Stimulated activated CD8-positive, alpha-beta memory T cell treated with anti-CD3 and anti-CD28 coated beads, Interleukin-12 subunit alpha, Interleukin-12 subunit beta, amount 100 ng/mL, for 1 hour (primary cell): Measurements from ENCODE around the gene PRDM2.
"Not testable (repeated sequence)": the region's sequence is repeated elsewhere in the genome, so short reads cannot be mapped to it uniquely, and the experiment has no call there.

ENCODE experiments used
- DNase-seq: peaks from one replicate; pipeline ENCODE4 v3.0.0-alpha.2; 2020; ENCODE audit warnings: low read depth

PRDM2 gene

DNA sequence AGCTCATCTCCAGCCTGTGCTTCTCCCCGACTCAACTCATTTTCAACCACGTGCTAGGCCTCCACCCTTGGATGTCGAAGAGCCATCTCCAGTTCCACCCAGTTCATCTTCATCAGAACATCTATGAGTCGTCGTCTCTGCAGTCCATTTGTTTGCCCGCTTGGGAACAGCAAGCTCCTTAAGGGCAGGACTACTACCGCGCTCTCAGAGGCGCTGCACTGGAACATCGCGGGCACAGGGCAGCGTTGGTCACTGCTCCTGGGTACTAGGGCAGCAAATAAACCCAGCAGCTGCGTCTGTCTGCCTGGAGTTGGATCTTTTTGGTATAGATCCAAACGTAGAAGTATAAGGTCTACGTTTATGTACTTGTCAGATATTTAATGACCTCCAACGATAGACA lies 478 bp upstream of the PRDM2 start:
- no peak for DNase-seq

DNA sequence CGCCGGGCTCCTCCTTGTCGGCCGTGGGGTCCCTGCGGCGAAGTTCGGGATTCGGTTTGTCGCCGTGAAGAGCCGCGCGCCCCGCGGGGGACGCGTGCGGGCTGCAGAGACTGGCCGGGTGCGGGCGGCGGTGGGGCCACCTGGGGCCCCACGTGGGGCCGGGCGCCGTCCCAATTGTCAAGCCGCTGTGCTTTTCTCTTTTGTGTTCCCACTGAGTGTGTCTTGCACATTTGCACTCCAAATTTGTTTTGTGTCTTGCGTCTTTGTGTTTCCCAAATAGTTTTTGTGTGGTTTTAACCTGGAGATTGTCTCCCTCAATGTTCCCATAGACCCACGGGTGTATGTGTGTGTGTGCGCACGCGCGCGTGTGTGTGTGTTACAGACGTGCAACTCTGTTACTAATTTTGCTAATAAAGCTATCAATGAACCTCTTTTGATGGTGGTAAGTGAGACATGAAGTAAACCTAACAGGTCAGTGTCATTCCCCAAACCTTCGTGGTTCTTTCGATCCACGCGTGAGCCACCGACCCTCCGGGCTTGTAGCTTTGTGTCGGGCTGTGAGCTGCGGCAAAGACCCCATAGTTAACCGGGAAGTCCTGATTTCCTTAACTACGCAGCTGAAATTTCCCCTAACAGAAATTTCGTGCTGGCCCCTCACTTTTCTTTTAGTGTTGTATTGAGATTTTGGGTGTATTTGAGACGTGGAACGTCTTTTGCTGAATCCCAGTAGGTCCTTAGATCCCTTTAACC lies 708 bp downstream of the PRDM2 start:
- DNase-seq: peak; percentile 28

DNA sequence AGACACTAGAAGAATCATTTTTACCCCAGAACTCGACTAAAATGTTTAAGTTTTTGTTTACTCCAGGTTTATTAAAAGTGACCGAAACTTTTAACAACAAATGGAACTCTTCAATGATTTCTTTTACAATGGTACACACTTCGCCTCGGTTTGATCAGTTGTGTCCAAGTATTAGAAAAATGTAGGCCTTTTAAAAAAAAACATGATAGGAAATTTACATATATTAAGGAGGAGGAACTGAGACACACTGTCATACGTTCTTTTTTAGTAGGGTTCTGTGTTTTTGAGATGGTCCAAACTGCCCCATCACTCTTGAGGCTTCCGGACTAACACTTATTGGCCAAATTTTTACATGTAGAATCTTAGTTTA lies 1.3 kb downstream of the PRDM2 start:
- no peak for DNase-seq

DNA sequence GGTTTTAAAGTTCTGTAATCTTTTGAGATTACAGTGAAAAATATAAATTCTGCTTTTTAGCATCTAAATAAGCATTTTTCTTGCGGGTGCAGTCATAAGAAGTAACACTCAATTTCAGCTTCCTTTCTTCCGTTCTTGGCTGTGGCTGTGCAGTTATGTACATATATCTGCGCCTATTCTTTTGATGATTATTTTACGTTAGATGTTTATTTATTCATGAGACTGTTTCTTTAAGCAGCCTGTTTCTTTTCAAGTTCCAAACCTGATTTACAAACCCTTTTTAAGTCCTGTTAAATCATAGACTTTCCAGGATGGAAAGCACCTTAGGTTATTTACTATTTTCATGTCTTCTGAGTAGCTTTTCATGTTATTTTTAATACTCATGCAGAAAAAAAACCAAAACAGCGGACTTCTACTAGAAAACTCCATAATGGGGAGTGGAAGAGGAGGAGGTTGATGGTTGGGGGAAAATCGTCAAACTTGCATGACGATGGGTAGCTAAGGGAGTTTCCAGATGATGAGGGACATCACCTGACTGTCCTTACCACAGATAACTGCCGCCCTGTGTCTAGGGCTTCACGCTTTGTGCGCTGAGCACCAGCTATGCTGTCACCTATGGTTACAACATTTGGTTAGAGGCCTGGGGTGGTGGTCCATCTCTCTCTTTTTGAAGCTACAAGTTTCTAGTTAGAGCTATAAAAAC lies 2.6 kb downstream of the PRDM2 start:
- peak; percentile 45 for DNase-seq

DNA sequence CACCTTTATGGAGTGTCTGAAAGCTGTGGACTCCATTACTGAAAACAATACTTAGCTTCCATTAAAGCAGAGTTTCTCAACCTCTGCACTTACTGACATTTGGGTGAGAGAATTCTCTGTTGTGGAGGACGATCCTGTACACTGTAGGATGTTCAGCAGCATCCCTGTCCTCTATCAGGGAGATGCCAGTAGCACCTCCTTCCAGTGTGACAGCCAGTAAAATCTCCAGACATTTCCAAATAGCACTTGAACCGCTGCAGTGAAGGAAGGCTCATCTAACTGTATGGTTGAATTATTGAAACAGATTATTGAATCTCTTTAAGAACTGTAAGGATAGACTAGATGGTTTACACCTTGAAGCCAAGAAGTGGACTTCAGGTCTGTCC lies 3.1 kb downstream of the PRDM2 start:
- DNase-seq: no peak

DNA sequence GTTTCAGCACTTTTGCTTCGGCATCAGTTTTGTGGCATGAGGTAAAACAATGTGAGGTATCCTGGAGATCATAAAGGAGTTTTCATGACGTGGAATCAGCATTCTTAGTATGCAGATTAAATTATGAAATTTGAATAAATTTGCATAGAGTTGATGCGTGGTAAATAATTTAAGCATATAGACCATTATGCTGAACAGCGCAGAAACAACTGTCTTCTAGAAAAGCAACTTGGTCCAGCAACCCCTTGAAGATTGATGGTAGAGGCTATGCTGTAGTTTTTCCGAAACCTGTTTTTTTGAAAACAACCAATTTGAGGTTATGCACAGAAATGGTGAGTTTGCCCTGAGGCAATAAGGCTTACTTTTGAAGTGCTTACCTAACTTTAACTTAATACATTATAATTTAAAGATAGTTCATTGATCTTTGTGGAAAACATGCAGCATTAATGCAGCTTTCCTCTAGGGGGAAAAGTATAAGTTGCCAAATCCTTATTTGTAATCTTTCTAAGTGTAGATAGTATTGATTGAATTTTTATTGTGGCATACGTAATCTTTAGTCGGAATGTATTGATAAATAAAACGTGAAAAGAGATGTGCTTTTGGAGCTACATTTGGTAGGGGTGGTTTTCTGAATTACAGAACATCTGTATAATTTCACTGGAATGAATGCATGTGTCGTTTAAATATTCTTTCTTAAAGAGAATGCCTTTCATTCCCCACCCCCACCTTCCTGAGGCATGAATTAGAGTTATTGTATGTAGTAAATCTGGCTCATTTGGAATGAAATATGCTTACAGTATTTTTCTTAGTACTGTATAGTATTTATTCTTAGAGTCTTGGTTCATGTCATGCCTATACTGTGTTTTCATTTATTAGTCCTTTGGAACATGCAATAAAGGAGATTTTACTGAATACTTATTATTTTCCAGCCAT lies 3.8 kb downstream of the PRDM2 start:
- no peak for DNase-seq

DNA sequence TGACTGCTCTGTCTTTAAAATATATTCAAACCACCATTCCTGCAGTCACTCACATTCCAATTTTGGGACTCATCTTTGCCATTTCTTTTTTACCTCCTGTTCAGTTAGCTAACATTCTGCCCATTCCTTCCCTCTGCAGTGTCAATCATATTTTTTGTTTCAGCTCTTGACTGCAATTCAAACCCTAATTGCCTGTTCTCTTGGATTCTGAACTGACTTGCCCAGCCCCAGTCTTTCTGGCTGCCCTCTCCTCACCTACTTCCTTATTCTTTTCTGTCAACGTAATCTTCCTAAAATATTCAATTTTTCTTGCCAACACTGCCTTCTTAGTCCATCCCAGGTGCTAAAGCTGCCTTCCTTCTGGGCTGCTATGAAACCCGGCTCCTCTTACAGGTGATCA lies 6.1 kb downstream of the PRDM2 start:
- DNase-seq: no peak

DNA sequence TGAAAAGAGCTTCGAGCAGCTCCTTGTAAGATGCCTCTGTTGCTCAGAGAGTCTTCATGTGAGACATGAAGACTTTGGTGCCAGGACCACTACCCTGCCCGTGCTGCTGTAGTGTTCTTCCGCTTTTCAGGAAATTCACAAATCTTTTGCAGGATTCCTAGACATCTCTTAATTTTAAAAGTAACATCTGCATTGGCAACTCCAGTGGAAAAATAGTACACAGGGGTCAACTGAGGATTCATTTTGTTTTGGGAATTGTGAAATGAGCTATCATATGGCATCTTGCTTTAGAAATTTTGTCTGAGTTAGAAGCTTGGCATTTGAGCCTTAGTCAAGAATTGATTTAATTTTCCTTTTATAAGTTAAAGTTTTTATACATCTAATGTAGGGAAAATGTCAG lies 7.2 kb downstream of the PRDM2 start:
- no peak for DNase-seq

DNA sequence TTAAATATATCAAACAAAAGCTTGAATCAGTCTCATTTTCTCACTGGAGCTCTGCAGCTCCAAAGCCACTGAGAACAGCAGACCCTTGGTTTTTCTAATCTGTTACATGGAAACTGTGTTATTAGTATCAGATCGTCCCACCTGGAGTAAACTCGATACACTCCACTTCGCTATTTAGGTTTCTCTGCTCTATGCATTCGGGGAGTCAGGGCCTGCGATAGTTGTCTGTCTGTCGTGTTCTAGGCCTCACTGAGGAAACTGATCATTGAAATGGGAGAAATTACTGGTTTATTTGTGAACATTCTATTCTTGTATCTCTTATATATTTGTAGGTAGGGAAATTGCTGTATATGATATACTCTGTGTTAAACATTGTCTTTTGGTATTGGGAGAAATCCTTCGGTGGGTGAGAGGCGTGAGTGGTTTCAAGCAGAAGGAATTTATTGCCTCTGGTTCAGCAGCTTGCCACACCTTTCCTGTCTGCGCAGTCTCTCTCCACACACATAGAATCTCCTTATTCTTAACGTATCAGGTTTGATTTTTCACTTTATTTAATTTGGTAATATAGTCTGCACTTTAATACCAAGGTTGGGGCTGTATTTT lies 8.5 kb downstream of the PRDM2 start:
- DNase-seq: no peak

DNA sequence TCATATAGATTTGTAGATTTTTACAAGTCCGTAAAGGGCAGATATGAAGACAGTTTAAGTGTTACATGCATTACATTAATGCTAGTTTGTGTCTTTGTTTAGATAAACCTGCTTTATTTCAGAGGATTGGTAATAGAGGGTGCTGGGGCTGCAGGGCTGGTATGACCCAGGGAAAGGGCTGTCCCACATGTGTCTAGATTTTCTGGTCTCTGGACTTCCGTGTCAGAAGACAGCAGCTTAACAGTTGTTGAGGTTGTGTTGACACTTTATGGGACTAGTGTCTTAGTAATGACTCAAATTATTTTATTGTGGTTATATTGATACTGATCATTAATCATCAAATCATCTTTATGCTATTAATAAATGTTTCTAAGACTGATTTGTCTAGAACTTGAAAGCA lies 10.1 kb downstream of the PRDM2 start:
- DNase-seq: no peak

DNA sequence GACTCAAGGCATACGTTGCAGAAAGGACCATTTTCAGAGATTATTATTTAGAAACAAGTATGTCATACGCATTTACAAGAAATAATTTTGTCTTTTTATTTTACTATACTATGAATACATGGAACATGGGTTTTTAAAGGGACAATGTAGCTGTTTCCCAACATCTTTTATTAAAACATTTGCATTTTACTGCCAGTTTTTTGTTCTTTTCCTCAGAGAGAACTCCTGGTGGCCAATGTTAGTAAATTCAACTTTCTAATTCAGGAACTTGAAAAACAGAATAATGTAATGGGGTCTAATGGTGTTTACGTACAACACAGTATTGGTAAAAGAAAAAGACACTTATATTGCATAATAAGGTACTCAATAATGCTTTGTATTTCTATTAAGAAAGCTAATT lies 14.9 kb downstream of the PRDM2 start:
- DNase-seq: no peak

DNA sequence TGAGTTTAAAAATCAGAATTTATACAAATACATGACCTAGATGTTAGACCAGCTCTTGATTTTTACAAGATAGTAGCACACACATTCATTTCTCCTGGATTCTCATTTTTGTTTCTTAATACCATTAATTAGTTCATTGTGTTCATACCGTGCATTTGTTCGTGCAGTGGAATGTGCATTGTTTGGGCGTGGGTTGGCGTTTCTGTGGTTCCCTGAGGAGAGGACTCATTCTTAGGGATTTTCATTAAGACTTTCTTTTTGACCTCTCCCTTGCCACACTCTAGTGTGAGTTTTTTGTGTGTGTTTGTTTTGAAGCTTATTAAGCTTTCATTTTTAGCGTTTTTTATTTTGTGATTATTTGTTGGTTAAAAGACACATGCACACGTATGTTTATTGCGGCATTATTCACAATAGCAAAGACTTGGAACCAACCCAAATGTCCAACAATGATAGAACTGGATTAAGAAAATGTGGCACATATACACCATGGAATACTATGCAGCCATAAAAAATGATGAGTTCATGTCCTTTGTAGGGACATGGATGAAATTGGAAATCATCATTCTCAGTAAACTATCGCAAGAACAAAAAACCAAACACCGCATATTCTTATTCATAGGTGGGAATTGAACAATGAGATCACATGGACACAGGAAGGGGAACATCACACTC lies 15.8 kb downstream of the PRDM2 start:
- DNase-seq: not testable (repeated sequence)

DNA sequence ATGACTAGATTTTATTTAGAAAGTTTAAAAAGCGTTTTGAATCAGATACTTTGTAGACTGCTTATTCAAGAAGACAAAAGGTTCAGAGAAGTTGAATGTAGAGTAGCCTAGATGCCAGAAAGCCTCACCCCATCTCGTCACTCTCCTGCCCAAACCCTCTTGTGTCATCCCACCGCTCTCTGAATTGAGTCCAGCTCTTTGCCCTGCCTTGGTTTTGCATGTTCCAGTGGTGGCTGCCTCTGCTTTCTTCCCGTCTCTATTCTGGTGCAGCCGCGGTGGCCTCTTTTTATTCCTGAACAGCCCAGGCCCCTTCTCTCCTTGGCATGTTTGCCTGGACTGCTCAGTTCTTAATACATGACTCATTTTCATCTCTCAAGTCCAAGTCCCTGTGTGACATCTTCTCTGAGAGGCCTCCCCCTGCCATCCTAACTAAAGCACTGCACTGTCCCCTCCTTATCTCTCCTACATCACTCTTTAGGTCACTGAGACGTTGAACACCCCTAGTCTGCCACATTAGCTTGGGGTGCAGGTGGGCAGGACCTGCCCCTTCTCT lies 22.9 kb downstream of the PRDM2 start:
- DNase-seq: no peak

DNA sequence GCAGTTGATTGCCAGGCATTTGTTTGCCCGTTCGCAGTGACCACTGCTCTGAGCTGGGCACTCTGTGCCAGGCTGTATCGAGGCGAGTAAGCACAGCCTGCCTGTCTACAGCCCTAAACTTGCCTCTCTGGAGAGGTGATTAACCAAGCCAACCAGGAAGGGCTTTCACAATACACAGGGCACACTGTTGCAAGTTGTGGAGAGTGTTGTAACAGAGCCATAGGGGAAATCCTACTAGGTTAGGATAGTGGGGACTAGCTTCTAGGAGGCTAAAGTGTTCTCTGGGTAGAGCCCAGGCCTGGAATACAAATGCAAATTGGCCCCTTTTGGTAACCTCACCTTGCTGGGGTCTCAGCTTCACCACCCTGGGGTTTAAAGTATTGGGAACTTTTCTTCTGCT lies 23.8 kb downstream of the PRDM2 start:
- DNase-seq: no peak

DNA sequence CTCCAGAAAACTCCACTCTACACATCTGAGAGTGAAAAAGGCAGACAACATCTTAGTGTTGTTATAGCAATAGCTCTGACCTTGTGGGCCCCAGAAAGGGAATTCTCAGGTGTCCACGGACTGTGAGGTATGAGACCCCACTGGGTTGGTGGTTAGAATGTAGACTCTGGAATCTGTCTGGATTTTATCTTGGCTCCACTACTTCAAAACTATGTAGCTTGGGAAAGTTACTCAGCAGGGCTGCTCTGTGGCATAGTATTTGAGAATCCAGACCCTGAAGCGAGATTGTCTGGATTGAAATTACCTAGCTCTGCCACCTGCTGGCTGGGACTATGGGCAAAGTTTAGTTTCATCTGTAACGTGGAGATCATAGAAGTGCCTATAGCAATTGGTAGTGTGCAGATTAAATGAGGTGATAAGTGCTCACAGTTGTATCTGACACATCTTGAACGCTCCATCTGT lies 25.8 kb downstream of the PRDM2 start:
- DNase-seq: peak; percentile 33

DNA sequence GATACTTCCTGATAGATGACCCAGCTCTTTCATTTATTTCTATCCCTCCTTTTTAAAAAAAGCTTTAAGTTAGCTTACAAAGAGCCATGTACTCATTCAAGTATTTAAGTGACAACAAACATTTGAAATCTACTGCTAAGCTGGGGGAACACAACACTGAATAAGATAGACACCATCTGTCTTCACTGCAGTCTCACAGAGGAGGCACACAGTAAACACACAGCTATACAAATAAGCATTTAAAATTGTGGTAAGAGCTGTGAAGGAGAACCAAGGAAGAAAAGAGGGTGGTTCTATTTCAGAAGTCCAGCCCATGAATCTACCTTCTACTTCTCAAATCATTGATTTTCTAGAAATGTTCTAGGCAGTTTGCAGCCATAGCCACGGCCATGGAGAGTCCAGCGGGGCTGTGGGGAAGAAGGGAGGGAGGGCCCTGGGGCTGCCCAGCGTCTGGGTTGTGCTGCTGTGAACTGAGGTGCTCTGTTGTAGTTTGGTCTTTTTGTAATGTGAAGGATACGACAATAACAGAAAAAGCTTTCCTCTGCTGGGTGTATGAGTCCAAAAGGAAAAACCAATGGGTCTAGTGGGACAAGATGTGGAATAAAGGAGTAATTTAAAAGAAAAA lies 28.2 kb downstream of the PRDM2 start:
- no peak for DNase-seq

DNA sequence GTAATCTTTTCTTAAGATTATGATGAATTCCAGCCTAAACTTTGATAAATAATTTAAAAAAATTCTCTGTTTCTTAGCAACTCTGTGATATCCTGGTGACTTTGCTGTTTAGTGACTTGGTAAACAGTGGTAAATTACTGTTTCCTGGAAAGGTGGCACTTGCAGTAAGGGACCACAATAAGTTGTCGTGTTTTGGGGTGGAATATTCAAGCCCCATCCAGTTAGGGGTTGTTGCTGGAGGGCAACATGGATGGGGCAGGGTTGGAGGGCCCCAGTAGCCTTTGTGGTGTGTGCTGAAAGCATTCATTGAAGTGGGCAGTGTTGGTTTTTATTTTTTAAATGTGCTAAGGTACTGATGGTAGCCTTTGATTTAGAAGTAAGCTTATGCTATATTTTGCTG lies 30.3 kb downstream of the PRDM2 start:
- DNase-seq: no peak

DNA sequence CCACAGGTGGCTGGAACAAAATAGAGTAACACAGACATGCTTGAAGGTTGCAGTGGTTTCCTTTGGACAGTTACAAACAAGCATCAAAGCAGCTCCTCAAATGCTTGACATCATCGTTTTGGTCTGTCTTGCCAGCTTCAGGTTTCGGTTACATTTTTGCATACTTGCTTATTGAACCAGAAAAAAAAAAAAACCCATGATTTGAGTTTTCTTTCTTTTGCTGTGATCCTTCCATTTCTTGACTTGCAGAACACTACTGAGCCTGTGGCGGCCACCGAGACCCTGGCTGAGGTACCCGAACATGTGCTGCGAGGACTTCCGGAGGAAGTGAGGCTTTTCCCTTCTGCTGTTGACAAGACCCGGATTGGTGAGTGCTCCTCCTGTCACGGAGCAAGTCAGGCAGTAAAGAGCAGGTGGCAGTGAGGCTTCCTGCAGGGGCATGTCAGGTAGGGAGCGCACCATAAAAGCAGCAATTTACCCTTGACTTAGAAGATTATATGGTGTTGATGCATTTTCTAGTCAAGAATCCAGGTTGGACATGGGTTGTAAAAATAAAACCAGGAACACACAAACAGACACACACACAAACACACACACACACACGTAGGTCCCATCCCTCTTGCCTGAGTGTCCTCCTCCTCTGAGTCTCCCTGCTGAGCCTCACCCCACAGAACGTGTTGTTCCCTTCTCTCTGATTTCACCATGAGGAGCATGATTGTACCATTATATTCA lies 30.9 kb downstream of the PRDM2 start:
- DNase-seq: peak; percentile 69

DNA sequence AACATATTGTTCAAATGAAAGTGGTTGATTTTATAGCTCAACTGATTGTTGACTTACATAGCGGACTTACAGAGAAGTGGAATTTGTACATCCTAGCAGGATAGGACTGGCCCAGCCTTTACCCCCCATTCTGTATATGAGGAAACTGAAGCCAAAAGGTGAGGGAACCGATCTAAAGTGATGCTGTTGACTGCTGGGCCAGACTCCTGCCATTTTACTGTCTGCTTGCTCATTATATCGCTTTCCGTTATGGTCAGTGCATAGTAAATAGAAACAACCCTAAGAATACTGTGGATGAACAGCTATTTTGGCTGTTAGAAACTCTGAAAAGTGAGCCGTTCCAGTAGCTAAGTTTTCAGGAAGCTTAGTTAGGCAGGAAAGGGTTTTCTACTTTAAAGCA lies 31.9 kb downstream of the PRDM2 start:
- DNase-seq: no peak

DNA sequence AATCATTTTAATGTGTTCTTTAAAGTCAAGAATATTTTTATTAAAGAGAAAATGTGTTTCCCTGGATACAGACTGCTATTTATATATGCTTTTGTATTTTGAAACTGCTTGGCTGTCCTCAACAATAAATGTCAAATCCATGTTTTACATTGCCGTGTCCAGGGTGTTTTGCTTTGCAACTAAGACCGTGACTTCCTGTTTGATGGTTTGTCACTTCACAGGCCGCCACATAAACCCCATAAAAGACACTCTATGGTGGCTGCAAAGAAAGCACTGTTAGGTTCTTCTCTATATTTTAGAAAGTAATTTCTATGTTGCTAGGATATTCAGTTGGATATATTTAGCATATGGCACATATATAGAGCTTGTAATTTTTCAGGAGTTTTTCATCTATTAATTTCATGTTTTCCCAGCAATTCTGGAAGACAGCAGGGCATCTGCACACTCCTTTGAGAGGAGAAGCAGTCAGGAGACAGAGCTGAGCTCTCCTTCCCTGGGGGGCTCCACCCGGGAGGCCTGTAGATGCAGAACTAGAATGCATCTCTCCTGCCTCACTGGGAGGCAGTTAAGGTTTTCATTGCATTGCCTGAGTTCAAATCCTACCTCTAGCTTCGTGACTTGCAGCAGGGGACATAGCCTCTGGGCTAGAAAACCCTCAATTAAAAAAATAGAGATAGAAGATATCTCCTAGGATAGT lies 33.1 kb downstream of the PRDM2 start:
- peak; percentile 19 for DNase-seq
